ENCODE results near the gene B3GALT6. TPM values are rescaled to one million over a fixed set of nuclear protein-coding genes. Genes with fewer than 3 reads are reported as not detected.

Gene B3GALT6
- total RNA-seq, 2 donors from 2014 or later: 24.8 to 31.5 TPM

DNA sequence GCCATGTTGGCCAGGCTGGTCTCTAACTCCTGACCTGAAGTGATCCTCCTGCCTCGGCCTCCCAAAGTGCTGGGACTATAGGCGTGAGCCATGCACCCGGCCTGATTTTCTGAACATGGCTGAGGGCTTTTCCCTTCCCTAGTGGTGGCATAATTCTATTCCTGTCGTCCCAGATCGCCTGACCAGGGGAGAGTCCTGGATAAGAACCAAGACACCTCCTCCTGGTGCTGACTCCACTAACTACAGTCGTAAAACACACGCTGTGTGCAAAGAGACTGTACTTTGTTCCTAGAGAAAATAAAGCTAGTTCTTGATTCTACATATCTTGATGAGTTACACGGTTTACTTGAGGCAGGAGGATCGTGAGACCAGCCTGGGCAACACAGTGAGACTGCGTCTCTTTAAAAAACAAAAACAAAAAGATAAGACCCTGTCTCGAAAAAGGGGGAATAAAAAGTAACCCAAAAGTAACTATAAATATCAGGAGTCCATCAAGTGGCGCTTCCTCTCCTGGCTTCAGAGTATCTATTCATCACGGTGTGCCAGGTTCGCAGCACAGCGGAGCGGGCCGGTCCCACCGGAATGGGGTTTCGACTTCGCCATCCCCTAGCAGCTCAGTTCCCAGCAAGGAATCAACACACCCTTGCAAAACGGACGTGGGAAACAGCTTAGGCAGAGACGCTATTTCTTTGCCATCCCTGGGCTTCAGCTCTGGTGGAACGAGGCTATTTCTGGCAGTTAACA is 1.2 kb upstream of the B3GALT6 start:
- Mint-ChIP-seq H3K27ac (peak overlapping the region; percentile 86), H3K4me1 (peaks cover 8% of the 10 kb centered on the region), H3K4me3 (peak overlapping the region; percentile 87), H3K27me3 (ENCODE audit: insufficient read depth) (no peaks in the 10 kb centered on the region), H3K36me3 (ENCODE audit: low read depth) (peaks cover 35% of the 10 kb centered on the region), H3K9me3 (peaks cover 6% of the 10 kb centered on the region)
- WGBS, 2 experiments (ENCODE audit: insufficient coverage in 1 of 2, insufficient read length in 1 of 2): 37 to 43% methylated on average over 17 to 24 of the region's 24 CpGs
- H3K9ac ChIP-seq (ENCODE audit: extremely low read depth, low read length, poor library complexity, severe bottlenecking): peak overlapping the region; percentile 79
- no peak overlapping the region for H3K27ac ChIP-seq (ENCODE audit: low read depth, low read length)
- H3K27me3 ChIP-seq (ENCODE audit: control insufficient read depth, insufficient read depth, low read length, poor library complexity, severe bottlenecking): no peaks in the 10 kb centered on the region
- H3K4me1 ChIP-seq (ENCODE audit: control insufficient read depth, insufficient read depth, low read length): no peaks in the 10 kb centered on the region
- DNase-seq: no peak
- peak; percentile 60 for TF ChIP-seq CTCF (conservative IDR thresholded peaks at IDR 0.05)
- no peaks in the 10 kb centered on the region for H3K9me3 ChIP-seq (ENCODE audit: control insufficient read depth, low read length)
- H3K4me3 ChIP-seq (ENCODE audit: low read length): peak overlapping the region; percentile 92
- peaks cover 16% of the 10 kb centered on the region for H3K36me3 ChIP-seq (ENCODE audit: control insufficient read depth, insufficient read depth, low read length)

GRCh38 chr1:1231400-1232207 is 433 bp upstream of the B3GALT6 start, which contains the start of gene SDF4:
Gene SDF4 (minus strand): TSS chr1:1232001. CDS start chr1:1228772, 3,229 bp downstream.
- peak; percentile 98 for DNase-seq
- 0 to 1% methylated on average over 36 to 99 of the region's 99 CpGs for WGBS, 2 experiments (ENCODE audit: insufficient coverage in 1 of 2, insufficient read length in 1 of 2)
- peaks cover 29% of the 10 kb centered on the region for H3K36me3 Mint-ChIP-seq (ENCODE audit: low read depth)
- Histone ChIP-seq H3K4me1 (ENCODE audit: control insufficient read depth, insufficient read depth, low read length) (no peaks in the 10 kb centered on the region), H3K9ac (ENCODE audit: extremely low read depth, low read length, poor library complexity, severe bottlenecking) (peak within 1 kb of the TSS; percentile 79), H3K36me3 (ENCODE audit: control insufficient read depth, insufficient read depth, low read length) (peaks cover 16% of the 10 kb centered on the region), H3K27me3 (ENCODE audit: control insufficient read depth, insufficient read depth, low read length, poor library complexity, severe bottlenecking) (no peaks in the 10 kb centered on the region), H3K27ac (ENCODE audit: low read depth, low read length) (peak within 1 kb of the TSS; percentile 47), H3K9me3 (ENCODE audit: control insufficient read depth, low read length) (no peaks in the 10 kb centered on the region), H3K4me3 (ENCODE audit: low read length) (peak within 1 kb of the TSS; percentile 92)
- H3K9me3 Mint-ChIP-seq: peaks cover 6% of the 10 kb centered on the region
- peaks cover 8% of the 10 kb centered on the region for H3K4me1 Mint-ChIP-seq
- H3K27me3 Mint-ChIP-seq (ENCODE audit: insufficient read depth): no peaks in the 10 kb centered on the region
- H3K27ac Mint-ChIP-seq: peak within 1 kb of the TSS; percentile 86
- no peak for TF ChIP-seq CTCF (conservative IDR thresholded peaks at IDR 0.05)
- peak within 1 kb of the TSS; percentile 87 for H3K4me3 Mint-ChIP-seq

- Histone ChIP-seq H3K9me3 (ENCODE audit: control insufficient read depth, low read length) (no peaks in the 10 kb centered on the region), H3K27ac (ENCODE audit: low read depth, low read length) (no peak overlapping the region), H3K36me3 (ENCODE audit: control insufficient read depth, insufficient read depth, low read length) (peaks cover 16% of the 10 kb centered on the region), H3K9ac (ENCODE audit: extremely low read depth, low read length, poor library complexity, severe bottlenecking) (no peak overlapping the region), H3K4me1 (ENCODE audit: control insufficient read depth, insufficient read depth, low read length) (no peaks in the 10 kb centered on the region), H3K27me3 (ENCODE audit: control insufficient read depth, insufficient read depth, low read length, poor library complexity, severe bottlenecking) (no peaks in the 10 kb centered on the region), H3K4me3 (ENCODE audit: low read length) (peak overlapping the region; percentile 64)
- Mint-ChIP-seq H3K9me3 (peaks cover 6% of the 10 kb centered on the region), H3K4me3 (peak overlapping the region; percentile 37), H3K27me3 (ENCODE audit: insufficient read depth) (no peaks in the 10 kb centered on the region), H3K4me1 (peaks cover 8% of the 10 kb centered on the region), H3K36me3 (ENCODE audit: low read depth) (peaks cover 24% of the 10 kb centered on the region), H3K27ac (no peak overlapping the region)
- 96% methylated on average over 96 to 98 of the region's 98 CpGs for WGBS, 2 experiments (ENCODE audit: insufficient coverage in 1 of 2, insufficient read length in 1 of 2)
- DNase-seq: no peak
- no peak for TF ChIP-seq CTCF (conservative IDR thresholded peaks at IDR 0.05)
Observed at GRCh38 chr1:1232796-1233566, 944 bp downstream of the B3GALT6 start.

Measured in endodermal cell (in vitro differentiated cells).